Left ventricle myocardium inferior (tissue), 1 donor: ENCODE results near the gene DAB1. TPM values are rescaled to one million over a fixed set of nuclear protein-coding genes. Genes with fewer than 3 reads are reported as not detected.
A peak's percentile ranks its signal among the peaks of the same experiment; 100 is the strongest.

Experiments
- DNase-seq: peaks from one replicate; pipeline ENCODE4 v3.0.0-alpha.2; 2020
- H3K27ac ChIP-seq: fragments of 200-600 bp; replicated peaks from 2 replicates; pipeline ENCODE4 v1.8.0; 2021
- H3K27me3 ChIP-seq: fragments of 200-600 bp; 2 replicates; pipeline ENCODE4 v1.8.0; 2021; ENCODE audit warnings: low read depth
- H3K36me3 ChIP-seq: fragments of 200-600 bp; 2 replicates; pipeline ENCODE4 v1.8.0; 2021
- H3K4me1 ChIP-seq: fragments of 200-600 bp; 2 replicates; pipeline ENCODE4 v1.8.0; 2021
- H3K4me3 ChIP-seq: fragments of 200-600 bp; 2 replicates; pipeline ENCODE4 v1.8.0; 2021; ENCODE audit warnings: mild to moderate bottlenecking, moderate library complexity
- H3K9me3 ChIP-seq: fragments of 200-600 bp; replicated peaks from 2 replicates; pipeline ENCODE4 v1.8.0; 2021
- CTCF ChIP-seq: fragments of 200-600 bp; IDR thresholded peaks from 2 replicates; pipeline ENCODE4 v1.8.0; 2021; ENCODE audit warnings: antibody characterized with exemption, mild to moderate bottlenecking, borderline replicate concordance
- intact Hi-C: fragments of 100-400 bp; cut with micrococcal nuclease; formaldehyde crosslinking; loops from one replicate; pipeline ENCODE4 v1.11.0; 2022
- total RNA-seq: library from RNA; stranded (reverse); fragmentation: NEBNext Ultra II Directional; extraction: Animal tissue kit (Norgen Biotek cat#: 25700); gene quantifications from one replicate; pipeline ENCODE4 v1.2.1, GENCODE V29; 2021
- donor health status: DM: no; HTN: yes; CAD: no; lungs with severe emphysema.

Gene DAB1
- total RNA-seq, 1 donor from 2014 or later = 0.77 TPM

- H3K27me3 ChIP-seq = no peaks in the 10 kb centered on the region
- intact Hi-C loops = no loop called here
- no peaks in the 10 kb centered on the region for H3K36me3 ChIP-seq
- no peak overlapping the region for H3K4me3 ChIP-seq
- H3K4me1 ChIP-seq = peaks cover 39% of the 10 kb centered on the region
- H3K9me3 ChIP-seq = peaks cover 14% of the 10 kb centered on the region
- DNase-seq = no peak
- peak overlapping the region; percentile 50 for H3K27ac ChIP-seq
- TF ChIP-seq CTCF = no peak
These were observed 60.7 kb downstream of the DAB1 start for GRCh38 chr1:57363165-57363564.

DNA sequence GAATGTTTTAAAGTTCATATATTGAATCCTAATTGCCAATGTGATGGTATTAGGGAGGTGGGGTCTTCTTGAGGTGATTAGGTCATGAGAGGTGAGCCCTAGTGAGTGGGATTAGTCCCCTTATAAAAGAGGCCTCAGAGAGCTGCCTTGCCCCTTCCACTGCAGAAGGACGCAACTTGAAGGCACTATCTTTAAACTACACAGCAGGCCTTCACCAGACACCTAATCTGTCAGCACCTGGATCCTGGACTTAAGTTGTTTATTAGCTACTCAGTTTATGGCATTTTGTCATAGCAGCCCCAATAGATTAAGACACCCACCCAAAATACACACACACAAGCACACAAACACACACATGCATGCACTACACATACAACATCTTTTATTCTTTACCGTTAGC is 61.4 kb downstream of the DAB1 start:
- Histone ChIP-seq H3K4me3 (no peak overlapping the region), H3K27me3 (no peaks in the 10 kb centered on the region), H3K9me3 (peaks cover 18% of the 10 kb centered on the region), H3K36me3 (no peaks in the 10 kb centered on the region), H3K4me1 (peaks cover 39% of the 10 kb centered on the region), H3K27ac (peak overlapping the region; percentile 50)
- intact Hi-C loops = no loop called here
- DNase-seq = no peak
- no peak for TF ChIP-seq CTCF

GRCh38 chr1:57361516-57361915 is 62.3 kb downstream of the DAB1 start:
- no peak for TF ChIP-seq CTCF
- no peaks in the 10 kb centered on the region for H3K36me3 ChIP-seq
- DNase-seq = no peak
- H3K27ac ChIP-seq = no peak overlapping the region
- intact Hi-C loops = no loop called here
- H3K4me3 ChIP-seq = no peak overlapping the region
- H3K4me1 ChIP-seq = peaks cover 39% of the 10 kb centered on the region
- H3K27me3 ChIP-seq = no peaks in the 10 kb centered on the region
- H3K9me3 ChIP-seq = peaks cover 18% of the 10 kb centered on the region

GRCh38 chr1:57360846-57361407 is 62.9 kb downstream of the DAB1 start:
- intact Hi-C loops = no loop called here
- H3K27ac ChIP-seq = peak overlapping the region; percentile 17

DNA sequence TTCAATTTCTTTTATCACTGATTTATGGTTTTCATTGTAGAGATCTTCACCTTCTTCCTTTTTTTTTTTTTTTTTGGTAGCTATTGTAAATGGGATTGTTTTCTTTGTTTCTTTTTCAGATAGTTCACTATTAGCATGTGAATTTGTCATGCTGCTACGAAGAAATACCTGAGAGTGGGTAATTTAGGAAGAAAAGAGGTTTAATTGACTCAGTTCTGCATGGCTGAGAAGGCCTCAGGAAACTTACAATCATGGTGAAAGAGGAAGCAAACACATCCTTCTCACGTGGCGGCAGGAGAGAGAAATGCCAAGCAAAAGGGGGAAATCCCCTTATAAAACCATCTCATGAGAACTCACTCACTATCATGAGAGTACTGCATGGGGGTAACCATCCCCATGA is 66.4 kb downstream of the DAB1 start:
- Histone ChIP-seq H3K36me3 (no peaks in the 10 kb centered on the region), H3K27me3 (no peaks in the 10 kb centered on the region), H3K4me1 (peaks cover 21% of the 10 kb centered on the region), H3K4me3 (no peak overlapping the region), H3K9me3 (peaks cover 18% of the 10 kb centered on the region), H3K27ac (no peak overlapping the region)
- DNase-seq = no peak
- intact Hi-C loops = no loop called here
- no peak for TF ChIP-seq CTCF

More at GRCh38 chr1:57360846-57361407, 62.9 kb downstream of the DAB1 start:
- peaks cover 18% of the 10 kb centered on the region for H3K9me3 ChIP-seq
- no peak for TF ChIP-seq CTCF
- no peaks in the 10 kb centered on the region for H3K27me3 ChIP-seq
- no peak overlapping the region for H3K4me3 ChIP-seq
- H3K4me1 ChIP-seq = peaks cover 39% of the 10 kb centered on the region
- no peak for DNase-seq
- no peaks in the 10 kb centered on the region for H3K36me3 ChIP-seq
